ENCODE data around the gene NRXN3.

DNA sequence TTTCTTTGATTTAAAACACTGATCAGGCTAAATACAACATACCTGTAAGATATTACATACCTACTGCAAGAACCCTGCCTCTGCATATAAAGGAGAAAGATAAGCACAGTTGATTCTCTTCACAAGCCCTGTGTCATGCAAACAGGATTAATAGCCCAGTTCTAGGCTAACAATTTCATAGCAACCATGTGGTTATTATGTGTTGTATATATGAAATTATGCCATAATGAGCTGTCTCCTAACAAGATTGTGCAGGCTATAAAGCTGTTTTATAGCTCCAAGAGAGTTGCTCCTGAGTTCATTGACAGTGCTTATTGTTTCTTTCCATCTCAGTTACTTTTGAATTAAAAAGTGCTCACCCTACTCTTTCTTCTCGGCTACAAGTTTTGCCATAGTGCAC is 1431.9 kb downstream of the NRXN3 start:
- TF ChIP-seq, protein P1, sequence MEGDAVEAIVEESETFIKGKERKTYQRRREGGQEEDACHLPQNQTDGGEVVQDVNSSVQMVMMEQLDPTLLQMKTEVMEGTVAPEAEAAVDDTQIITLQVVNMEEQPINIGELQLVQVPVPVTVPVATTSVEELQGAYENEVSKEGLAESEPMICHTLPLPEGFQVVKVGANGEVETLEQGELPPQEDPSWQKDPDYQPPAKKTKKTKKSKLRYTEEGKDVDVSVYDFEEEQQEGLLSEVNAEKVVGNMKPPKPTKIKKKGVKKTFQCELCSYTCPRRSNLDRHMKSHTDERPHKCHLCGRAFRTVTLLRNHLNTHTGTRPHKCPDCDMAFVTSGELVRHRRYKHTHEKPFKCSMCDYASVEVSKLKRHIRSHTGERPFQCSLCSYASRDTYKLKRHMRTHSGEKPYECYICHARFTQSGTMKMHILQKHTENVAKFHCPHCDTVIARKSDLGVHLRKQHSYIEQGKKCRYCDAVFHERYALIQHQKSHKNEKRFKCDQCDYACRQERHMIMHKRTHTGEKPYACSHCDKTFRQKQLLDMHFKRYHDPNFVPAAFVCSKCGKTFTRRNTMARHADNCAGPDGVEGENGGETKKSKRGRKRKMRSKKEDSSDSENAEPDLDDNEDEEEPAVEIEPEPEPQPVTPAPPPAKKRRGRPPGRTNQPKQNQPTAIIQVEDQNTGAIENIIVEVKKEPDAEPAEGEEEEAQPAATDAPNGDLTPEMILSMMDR (IDR thresholded peaks at IDR 0.05; ENCODE audit: low read length), result no peak
- TF ChIP-seq EZH2 (IDR thresholded peaks at IDR 0.05; ENCODE audit: borderline replicate concordance, low read length), result no peak

Measured in OCI-LY1 (cell line).